GM19240 (cell line): ENCODE measurements around the gene CMTR2.

Experiments
- DNase-seq: peaks from one replicate; pipeline ENCODE4 v3.0.0; 2011; ENCODE audit warnings: low spot score; ENCODE audit not compliant: insufficient read length

CMTR2 gene

GRCh38 chr16:71276589-71277334 lies 12.4 kb downstream of the CMTR2 start:
- DNase-seq: no peak

- no peak for DNase-seq
Measured at GRCh38 chr16:71273384-71273783, 15.8 kb downstream of the CMTR2 start.

- DNase-seq: no peak
Measured at GRCh38 chr16:71264299-71264698, 24.9 kb downstream of the CMTR2 start.

GRCh38 chr16:71263582-71263981 lies 25.6 kb downstream of the CMTR2 start:
- no peak for DNase-seq

GRCh38 chr16:71262391-71262790 lies 26.8 kb downstream of the CMTR2 start:
- DNase-seq: no peak

- no peak for DNase-seq
Measured at GRCh38 chr16:71260995-71261394, 28.2 kb downstream of the CMTR2 start.

- no peak for DNase-seq
Measured at GRCh38 chr16:71259086-71259485, 30.1 kb downstream of the CMTR2 start.

- no peak for DNase-seq
Measured at GRCh38 chr16:71258372-71258771, 30.8 kb downstream of the CMTR2 start.

GRCh38 chr16:71257768-71258167 lies 31.4 kb downstream of the CMTR2 start:
- DNase-seq: no peak

- no peak for DNase-seq
Measured at GRCh38 chr16:71255721-71256120, 33.5 kb downstream of the CMTR2 start.

GRCh38 chr16:71254832-71255525 lies 34.2 kb downstream of the CMTR2 start:
- no peak for DNase-seq

GRCh38 chr16:71250461-71251235 lies 38.6 kb downstream of the CMTR2 start:
- DNase-seq: no peak

- no peak for DNase-seq
Measured at GRCh38 chr16:71249399-71249798, 39.8 kb downstream of the CMTR2 start.

- no peak for DNase-seq
Measured at GRCh38 chr16:71247478-71247877, 41.7 kb downstream of the CMTR2 start.

- no peak for DNase-seq
Measured at GRCh38 chr16:71246309-71246708, 42.9 kb downstream of the CMTR2 start.

- DNase-seq: no peak
Measured at GRCh38 chr16:71244521-71244920, 44.7 kb downstream of the CMTR2 start.

- DNase-seq: no peak
Measured at GRCh38 chr16:71242601-71243000, 46.6 kb downstream of the CMTR2 start.

GRCh38 chr16:71242036-71242435 lies 47.2 kb downstream of the CMTR2 start:
- DNase-seq: no peak
